Suprapubic skin (tissue), 3 donors: ENCODE data around the gene DPYD.

Source experiments
- POLR2AphosphoS5 ChIP-seq, 3 donors: sonication (generic); formaldehyde crosslinking; IDR thresholded peaks; one replicate each; pipeline ENCODE4 v1.6.1; 2017; ENCODE audit warnings: antibody characterized with exemption in 3 of 3
- TF ChIP-seq, protein P1 (sequence below), 2 donors: fragments of 200-600 bp in 1 of 2; fragments of 450-650 bp in 1 of 2; sonication (generic) in 1 of 2; IDR thresholded peaks; one replicate each; pipeline ENCODE4 v1.5.1; 2016 to 2019; ENCODE audit warnings: antibody characterized with exemption in 2 of 2, mild to moderate bottlenecking in 1 of 2, moderate library complexity in 1 of 2

DNA sequence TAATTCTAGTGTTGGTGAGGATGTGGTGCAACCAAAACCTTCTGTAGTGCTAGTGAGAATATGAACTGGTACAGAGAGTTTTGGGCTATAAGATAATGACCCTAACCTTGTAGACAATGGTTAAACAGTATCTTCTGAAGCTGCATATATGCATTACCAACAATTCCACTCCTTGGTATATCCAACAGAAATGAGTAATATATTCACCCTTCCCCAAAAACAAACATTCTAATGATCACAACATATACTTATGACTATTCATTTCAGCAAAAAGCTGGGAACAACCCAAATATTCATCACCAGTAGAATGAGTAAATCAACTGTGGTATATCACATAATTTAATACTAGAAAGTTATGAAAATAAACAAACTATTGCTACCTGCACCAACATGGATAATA is 39.6 kb upstream of the DPYD start:
- TF ChIP-seq, protein P1, sequence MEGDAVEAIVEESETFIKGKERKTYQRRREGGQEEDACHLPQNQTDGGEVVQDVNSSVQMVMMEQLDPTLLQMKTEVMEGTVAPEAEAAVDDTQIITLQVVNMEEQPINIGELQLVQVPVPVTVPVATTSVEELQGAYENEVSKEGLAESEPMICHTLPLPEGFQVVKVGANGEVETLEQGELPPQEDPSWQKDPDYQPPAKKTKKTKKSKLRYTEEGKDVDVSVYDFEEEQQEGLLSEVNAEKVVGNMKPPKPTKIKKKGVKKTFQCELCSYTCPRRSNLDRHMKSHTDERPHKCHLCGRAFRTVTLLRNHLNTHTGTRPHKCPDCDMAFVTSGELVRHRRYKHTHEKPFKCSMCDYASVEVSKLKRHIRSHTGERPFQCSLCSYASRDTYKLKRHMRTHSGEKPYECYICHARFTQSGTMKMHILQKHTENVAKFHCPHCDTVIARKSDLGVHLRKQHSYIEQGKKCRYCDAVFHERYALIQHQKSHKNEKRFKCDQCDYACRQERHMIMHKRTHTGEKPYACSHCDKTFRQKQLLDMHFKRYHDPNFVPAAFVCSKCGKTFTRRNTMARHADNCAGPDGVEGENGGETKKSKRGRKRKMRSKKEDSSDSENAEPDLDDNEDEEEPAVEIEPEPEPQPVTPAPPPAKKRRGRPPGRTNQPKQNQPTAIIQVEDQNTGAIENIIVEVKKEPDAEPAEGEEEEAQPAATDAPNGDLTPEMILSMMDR (IDR thresholded peaks at IDR 0.05), result no peak
- TF ChIP-seq POLR2AphosphoS5 (IDR thresholded peaks at IDR 0.05), result no peak
